Suprapubic skin (tissue), 4 donors: Measurements from ENCODE around the gene KIRREL3.

Experiments used
- CTCF ChIP-seq, 2 donors: fragments of 200-600 bp in 1 of 2; fragments of 450-650 bp in 1 of 2; sonication (generic) in 1 of 2; IDR thresholded peaks; one replicate each; pipeline ENCODE4 v1.5.1; 2016 to 2019; ENCODE audit warnings: antibody characterized with exemption in 2 of 2, mild to moderate bottlenecking in 1 of 2, moderate library complexity in 1 of 2
- POLR2A ChIP-seq, 2 donors: fragments of 450-650 bp; IDR thresholded peaks; one replicate each; pipeline ENCODE4 v1.6.1; 2017; ENCODE audit warnings: antibody characterized with exemption in 2 of 2, mild to moderate bottlenecking in 2 of 2, moderate library complexity in 2 of 2
- POLR2AphosphoS5 ChIP-seq, 3 donors: sonication (generic); formaldehyde crosslinking; IDR thresholded peaks; one replicate each; pipeline ENCODE4 v1.6.1; 2017; ENCODE audit warnings: antibody characterized with exemption in 3 of 3

- TF ChIP-seq POLR2A (IDR thresholded peaks at IDR 0.05) = no peak
- no peak for TF ChIP-seq CTCF (IDR thresholded peaks at IDR 0.05)
- TF ChIP-seq POLR2AphosphoS5 (IDR thresholded peaks at IDR 0.05) = no peak
These were observed 259.7 kb downstream of the KIRREL3 start for GRCh38 chr11:126740846-126741245.
